HG03025 (cell line): ENCODE data around the gene ZNF844.
"Not testable (repeated sequence)": the region's sequence is repeated elsewhere in the genome, so short reads cannot be mapped to it uniquely, and the experiment has no call there.

Experiments
- ATAC-seq: cut with Tn5 transposase; IDR thresholded peaks from one replicate; pipeline ENCODE4 v1.9.1; 2021; ENCODE audit warnings: mild to moderate bottlenecking, moderate library complexity; ENCODE audit not compliant: unreplicated experiment, low FRiP score

Gene ZNF844

GRCh38 chr19:12064590-12065538, at the start of gene ZNF844:
ZNF844 (plus strand) TSS chr19:12064731; CDS start chr19:12064874, 143 bp downstream.
- ATAC-seq: peak; percentile 73

DNA sequence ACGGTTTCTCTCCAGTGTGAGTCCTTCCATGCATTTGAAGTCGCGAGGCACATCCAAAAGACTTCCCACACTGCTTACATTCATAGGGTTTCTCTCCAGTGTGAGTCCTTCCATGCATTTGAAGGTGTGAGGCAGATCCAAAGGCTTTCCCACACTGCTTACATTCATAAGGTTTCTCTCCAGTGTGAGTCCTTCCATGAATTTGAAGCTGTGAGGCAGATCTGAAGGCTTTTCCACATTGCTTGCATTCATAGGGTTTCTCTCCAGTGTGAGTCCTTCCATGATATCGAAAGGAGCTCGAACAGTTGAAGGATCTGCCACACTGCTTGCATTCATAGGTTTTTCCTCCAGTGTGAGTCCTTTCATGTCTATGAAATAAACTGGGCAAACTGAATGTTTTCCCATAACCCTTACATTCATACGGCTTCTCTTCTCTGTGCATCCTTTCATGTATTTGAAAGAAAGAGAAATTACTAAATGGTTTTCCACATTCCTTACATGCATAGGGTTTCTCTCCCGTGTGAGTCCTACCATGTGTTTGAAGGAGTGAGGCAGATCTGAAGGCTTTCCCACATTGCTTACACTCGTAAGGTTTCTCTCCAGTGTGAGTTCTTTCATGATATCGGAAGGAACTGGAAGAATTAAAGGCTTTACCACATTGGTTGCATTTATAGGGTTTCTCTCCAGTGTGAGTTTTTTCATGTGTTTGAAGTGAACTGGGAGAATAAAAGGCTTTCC, 49.3 kb upstream of the ZNF844 start:
- ATAC-seq: no peak

GRCh38 chr19:12015753-12016116, 48.8 kb upstream of the ZNF844 start:
- no peak for ATAC-seq

GRCh38 chr19:12034198-12034597, 30.3 kb upstream of the ZNF844 start:
- no peak for ATAC-seq

- no peak for ATAC-seq
Measured at GRCh38 chr19:12034620-12035019, 29.9 kb upstream of the ZNF844 start.

DNA sequence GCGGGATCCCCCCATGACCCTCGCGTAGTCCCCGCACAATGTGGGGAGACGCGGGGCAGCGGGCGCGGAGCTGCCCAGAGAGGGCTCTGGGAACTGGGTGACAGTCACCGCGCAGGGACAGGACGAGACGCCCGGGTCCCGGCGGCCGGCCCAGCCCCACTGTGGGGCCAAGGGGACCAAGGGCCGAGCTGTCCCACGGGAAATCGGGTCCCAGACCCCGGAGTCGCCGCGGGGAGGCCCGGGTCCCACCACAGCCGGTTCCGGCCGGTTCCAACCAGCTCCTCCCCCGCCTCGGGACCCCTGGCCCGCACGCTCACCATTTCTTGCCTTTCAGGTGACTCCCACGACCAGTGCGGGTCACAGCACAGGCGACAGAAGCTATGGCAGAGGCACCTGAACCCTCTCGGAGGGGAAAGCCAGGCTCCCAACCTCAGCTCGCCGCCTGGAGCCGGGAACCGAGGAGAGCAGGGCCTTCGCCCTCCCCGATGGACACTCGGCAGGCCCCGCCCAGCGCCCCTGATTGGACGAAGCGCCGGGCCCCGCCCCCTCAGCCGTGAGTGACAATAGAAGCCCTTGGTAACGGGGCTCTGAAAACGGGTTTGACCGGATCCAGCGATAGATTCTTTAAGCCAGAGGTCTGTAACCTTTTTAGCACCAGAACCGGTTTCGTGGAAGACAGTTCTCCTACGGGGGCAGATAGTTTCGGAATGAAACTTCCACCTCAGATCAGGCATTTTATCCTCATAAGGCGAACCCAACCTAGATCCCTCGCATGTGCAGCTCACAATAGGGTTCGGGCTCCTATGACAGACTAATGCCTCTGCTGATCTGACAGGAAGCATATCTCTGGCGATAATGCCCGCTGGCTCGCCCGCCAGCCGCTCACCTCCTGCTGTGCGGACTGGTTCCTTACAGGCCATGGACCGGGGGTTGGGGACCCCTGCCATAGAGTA, 29.0 kb upstream of the ZNF844 start, which contains the start of gene ZNF433:
Gene ZNF433, minus strand, starts transcription at position 460 of the 953 bp plus-strand sequence. Its CDS starts 140 bp downstream, at position 320.
- no peak for ATAC-seq

DNA sequence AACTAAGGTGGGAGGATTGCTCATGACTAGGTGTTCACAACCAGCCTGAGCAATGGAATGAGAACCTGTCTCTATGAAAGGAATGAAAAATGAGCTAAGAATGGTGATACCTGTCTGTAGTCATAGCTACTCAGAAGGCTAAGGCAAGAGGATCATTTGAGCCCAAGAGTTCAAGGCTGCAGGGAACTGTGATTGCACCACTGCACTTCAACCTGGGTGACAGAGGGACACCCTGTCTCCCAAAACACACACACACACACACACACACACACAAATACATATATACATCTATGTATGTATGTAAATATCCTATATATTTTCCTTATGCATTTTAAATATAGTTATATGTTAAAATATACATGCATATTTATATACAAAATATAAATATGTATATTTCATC, 21.6 kb upstream of the ZNF844 start:
- no peak for ATAC-seq

DNA sequence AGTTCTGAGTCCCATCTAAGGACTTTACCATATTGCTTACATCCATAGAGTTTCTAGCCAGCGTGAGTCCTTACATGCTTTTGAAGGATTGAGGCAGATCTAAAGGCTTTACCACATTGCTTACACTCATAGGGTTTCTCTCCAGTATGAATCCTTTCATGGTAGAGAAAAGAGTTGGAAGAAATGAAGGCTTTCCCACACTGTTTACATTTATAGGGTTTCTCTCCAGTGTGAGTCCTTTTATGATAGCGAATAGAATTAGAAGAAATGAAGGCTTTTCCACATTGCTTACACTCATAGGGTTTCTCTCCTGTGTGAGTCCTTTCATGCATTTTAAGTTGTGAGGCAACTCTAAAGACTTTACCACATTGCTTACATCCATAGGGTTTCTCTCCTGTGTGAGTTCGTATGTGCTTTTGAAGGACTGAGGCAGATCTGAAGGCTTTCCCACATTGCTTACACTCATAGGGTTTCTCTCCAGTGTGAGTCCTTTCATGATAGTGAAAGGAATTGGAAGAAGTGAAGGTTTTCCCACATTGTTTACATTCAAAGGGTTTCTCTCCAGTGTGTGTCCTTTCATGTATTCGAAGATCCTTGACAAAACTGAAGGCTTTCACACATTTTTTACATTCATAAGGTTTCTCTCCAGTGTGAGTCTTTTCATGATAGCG, 20.6 kb upstream of the ZNF844 start:
- no peak for ATAC-seq

DNA sequence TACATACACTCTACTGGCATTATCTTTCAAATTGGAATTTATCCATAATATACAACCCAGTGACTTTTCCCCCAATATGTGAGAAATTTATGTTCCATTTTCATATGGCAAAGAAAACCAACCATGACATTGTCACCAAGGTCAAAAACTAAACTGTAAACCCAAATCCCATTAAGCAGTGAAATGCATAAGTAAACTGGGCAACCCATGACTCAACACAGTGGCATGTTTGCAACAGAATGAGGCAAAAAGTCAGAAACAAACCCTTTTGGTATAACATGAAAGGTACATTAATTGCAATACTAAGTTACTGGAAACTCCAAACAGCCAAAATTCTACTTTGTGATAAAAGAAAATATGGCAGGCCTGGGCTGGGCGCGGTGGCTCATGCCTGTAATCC, 16.7 kb upstream of the ZNF844 start:
- ATAC-seq: no peak

DNA sequence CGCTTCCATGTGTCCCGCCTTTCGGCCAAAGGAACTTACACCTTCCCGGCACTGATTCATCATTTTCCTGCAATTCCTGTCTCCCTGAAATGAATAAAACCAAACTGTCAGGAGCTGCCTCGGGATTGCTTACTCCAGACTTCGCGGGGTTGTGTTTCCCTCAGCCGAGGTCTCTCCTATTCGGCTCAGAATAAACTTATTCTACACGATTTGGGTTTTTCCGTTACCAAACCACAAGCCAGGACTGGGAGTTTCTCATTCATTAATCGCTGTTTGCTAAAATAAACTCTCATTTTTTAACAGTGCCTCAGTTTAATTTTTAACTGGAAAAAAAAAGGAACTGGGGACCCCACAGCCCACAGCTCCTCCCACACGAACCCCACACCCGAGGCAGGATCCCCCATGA, 12.4 kb upstream of the ZNF844 start:
- no peak for ATAC-seq

DNA sequence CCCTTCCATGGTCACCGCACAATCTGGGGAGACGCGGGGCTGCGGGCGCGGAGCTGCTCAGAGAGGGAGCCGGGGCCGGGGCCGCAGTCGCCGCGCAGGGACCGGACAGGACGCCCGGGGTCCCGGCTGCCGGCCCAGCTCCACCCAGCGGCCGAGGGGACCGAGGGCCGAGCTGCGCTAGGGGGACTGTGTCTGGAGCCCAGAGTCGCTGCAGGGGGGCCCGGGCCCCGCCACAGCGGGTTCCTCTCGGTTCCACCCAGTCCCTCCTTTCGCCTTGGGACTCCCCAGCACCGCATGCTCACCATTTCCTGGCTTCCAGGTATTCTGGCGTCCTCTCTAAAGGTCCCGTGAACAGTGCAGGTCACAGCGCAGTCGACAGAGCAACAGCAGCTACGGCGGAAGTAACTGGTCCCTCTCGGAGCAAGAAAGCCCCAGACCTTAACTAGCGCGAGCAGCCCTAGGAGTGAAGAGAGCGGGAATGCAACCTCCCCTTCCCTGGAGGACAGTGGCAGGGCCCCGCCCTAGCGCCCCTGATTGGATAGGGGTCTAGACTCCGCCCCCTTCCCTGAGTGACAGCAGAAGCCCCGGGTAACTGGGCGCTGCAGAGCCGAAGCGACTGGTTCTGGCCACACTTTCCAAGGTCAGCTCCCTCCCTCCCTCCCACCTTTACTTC, 11.9 kb upstream of the ZNF844 start, which contains the start of gene ZNF878:
Gene ZNF878, minus strand, starts transcription at position 465 of the 673 bp plus-strand sequence. Its CDS starts 160 bp downstream, at position 305.
- ATAC-seq: peak; percentile 73

GRCh38 chr19:12055784-12056183, 8.7 kb upstream of the ZNF844 start:
- ATAC-seq: no peak

DNA sequence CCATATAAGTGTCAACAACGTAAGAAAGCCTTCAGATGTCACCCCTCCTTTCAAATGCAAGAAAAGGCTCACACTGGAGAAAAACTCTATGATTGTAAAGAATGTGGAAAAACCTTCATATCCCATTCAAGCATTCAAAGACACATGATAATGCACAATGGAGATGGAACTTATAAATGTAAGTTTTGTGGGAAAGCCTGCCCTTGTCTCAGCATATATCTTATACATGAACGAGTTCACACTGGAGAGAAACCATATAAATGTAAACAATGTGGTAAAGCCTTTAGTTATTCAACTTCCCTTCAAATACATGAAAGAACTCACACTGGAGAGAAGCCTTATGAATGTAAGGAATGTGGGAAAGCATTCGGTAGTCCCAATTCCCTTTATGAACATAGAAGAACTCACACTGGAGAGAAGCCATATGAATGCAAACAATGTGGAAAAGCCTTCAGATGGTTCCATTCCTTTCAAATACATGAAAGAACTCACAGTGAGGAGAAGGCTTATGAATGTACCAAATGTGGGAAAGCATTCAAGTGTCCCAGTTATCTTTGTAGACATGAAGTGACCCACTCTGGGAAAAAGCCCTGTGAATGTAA, 11.1 kb downstream of the ZNF844 start:
- no peak for ATAC-seq

DNA sequence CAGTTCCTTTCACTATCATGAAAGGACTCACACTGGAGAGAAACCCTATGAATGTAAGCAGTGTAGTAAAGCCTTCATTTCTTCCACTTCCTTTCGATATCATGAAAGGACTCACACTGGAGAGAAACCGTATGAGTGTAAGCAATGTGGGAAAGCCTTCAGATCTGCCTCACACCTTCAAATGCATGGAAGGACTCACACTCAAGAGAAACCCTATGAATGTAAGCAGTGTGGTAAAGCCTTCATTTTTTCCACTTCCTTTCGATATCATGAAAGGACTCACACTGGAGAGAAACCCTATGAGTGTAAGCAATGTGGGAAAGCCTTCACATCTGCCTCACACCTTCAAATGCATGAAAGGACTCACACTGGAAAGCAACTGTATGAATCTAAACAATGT, 11.8 kb downstream of the ZNF844 start:
- not testable (repeated sequence) for ATAC-seq

- no peak for ATAC-seq
Measured at GRCh38 chr19:12077375-12077774, 12.8 kb downstream of the ZNF844 start.

- not testable (repeated sequence) for ATAC-seq
Measured at GRCh38 chr19:12083336-12083735, 18.8 kb downstream of the ZNF844 start.

GRCh38 chr19:12085074-12085818, 20.7 kb downstream of the ZNF844 start:
- no peak for ATAC-seq

DNA sequence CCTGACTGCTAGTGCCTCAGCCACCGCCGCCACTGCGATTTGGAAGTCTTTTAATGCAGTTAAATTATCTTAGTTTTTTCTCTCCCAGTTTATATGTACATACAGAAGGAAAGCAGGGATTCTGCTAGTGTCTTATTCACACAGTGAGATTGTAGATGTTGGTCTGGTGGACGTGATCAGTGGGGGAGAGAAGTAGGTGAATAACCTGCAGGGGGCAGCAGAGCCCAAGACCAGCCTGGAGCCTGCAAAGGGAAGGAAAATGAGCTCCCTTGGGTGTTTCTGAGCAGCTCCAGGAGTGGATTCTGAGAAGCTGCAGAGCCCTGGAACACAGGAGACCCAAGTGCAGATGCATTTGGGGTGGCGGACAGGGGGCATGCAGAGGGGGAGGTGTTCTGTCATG, 26.3 kb downstream of the ZNF844 start:
- no peak for ATAC-seq
